Spleen (tissue), 11 donors: ENCODE measurements around the gene TOM1L2. TPM values are rescaled to one million over a fixed set of nuclear protein-coding genes. Genes with fewer than 3 reads are reported as not detected.

Source experiments
- DNase-seq: peaks from one replicate; pipeline ENCODE4 v3.0.0-alpha.2; 2020
- H3K27ac ChIP-seq, 8 donors: fragments of 200-600 bp; sonication (generic) in 7 of 8; 1 replicate in 4 of 8; 2 replicates in 4 of 8; pipeline versions ENCODE4 v1.5.0 to v1.8.0; 2016 to 2021; ENCODE audit warnings: inconsistent platforms in 4 of 8, mild to moderate bottlenecking in 4 of 8, moderate library complexity in 1 of 8
- H3K27me3 ChIP-seq, 7 donors: fragments of 200-600 bp; sonication (generic) in 6 of 7; replicated peaks in 1 of 7; 1 replicate in 4 of 7; 2 replicates in 3 of 7; pipeline versions ENCODE4 v1.5.0 to v1.8.0; 2016 to 2021; ENCODE audit warnings: inconsistent platforms in 3 of 7, mild to moderate bottlenecking in 1 of 7
- H3K36me3 ChIP-seq, 6 donors: fragments of 200-600 bp; sonication (generic) in 5 of 6; 1 replicate in 4 of 6; 2 replicates in 2 of 6; pipeline versions ENCODE4 v1.5.0 to v1.8.0; 2016 to 2021; ENCODE audit warnings: inconsistent platforms in 2 of 6
- H3K4me1 ChIP-seq, 6 donors: fragments of 200-600 bp; sonication (generic) in 5 of 6; 1 replicate in 3 of 6; 2 replicates in 3 of 6; pipeline versions ENCODE4 v1.5.0 to v1.8.0; 2016 to 2021; ENCODE audit warnings: inconsistent platforms in 3 of 6
- H3K4me3 ChIP-seq, 8 donors: fragments of 200-600 bp; sonication (generic) in 7 of 8; 1 replicate in 4 of 8; 2 replicates in 4 of 8; pipeline versions ENCODE4 v1.5.0 to v1.8.0; 2016 to 2021; ENCODE audit warnings: inconsistent platforms in 4 of 8, mild to moderate bottlenecking in 4 of 8, moderate library complexity in 2 of 8
- H3K9me3 ChIP-seq, 8 donors: fragments of 200-600 bp; sonication (generic) in 7 of 8; 1 replicate in 4 of 8; 2 replicates in 4 of 8; pipeline versions ENCODE4 v1.5.0 to v1.8.0; 2016 to 2021; ENCODE audit warnings: inconsistent platforms in 4 of 8
- POLR2A ChIP-seq, 3 donors: fragments of 450-650 bp; IDR thresholded peaks; one replicate each; pipeline ENCODE4 v1.5.1; 2017; ENCODE audit warnings: antibody characterized with exemption in 3 of 3, mild to moderate bottlenecking in 1 of 3
- POLR2AphosphoS5 ChIP-seq, 3 donors: sonication (generic); formaldehyde crosslinking; IDR thresholded peaks; one replicate each; pipeline ENCODE4 v1.5.1; 2017; ENCODE audit warnings: antibody characterized with exemption in 3 of 3
- WGBS, 5 donors: extraction: QIAGEN DNeasy Blood & Tissue Kit in 3 of 5; methylation state at CpG; one replicate each; pipeline versions ENCODE4 v1.1.5 to v1.1.7; 2013 to 2018; 5-methylcytosine and 5-hydroxymethylcytosine counted together
- intact Hi-C: fragments of 100-400 bp; cut with DNase I; formaldehyde crosslinking; loops from one replicate; pipeline ENCODE4 v1.15.0; 2023; ENCODE audit warnings: low total_unique reads
- polyA plus RNA-seq, 3 donors: library from polyadenylated mRNA; stranded (reverse); fragments of 200-250 nt; gene quantifications; one replicate each; pipeline ENCODE4 v1.2.1, GENCODE V29; 2013
- total RNA-seq, 7 donors: library from RNA; depleted of rRNA in 3 of 7; stranded (reverse); fragments of >200 nt in 3 of 7; fragmentation: NEBNext Ultra II Directional in 4 of 7; extraction: Animal tissue kit (Norgen Biotek cat#: 25700) in 4 of 7; gene quantifications; one replicate each; pipeline versions ENCODE4 v1.1.0 to v1.2.1, GENCODE V29; 2016 to 2021
- TF ChIP-seq, protein P1 (sequence below), 11 experiments: fragments of 200-600 bp in 7 of 11; fragments of 450-650 bp in 4 of 11; sonication (generic) in 4 of 11; IDR thresholded peaks in 8 of 11; conservative IDR thresholded peaks in 3 of 11; 1 replicate in 7 of 11; 2 replicates in 4 of 11; pipeline versions ENCODE4 v1.4.0 to v1.8.0; 2016 to 2021; ENCODE audit warnings: antibody characterized with exemption in 11 of 11, inconsistent platforms in 4 of 11, mild to moderate bottlenecking in 1 of 11
- donor health status: healthy with polysubstance abuse.
- donor health status: DM: no; HTN: no; CAD: no; lungs with moderate emphysema.
- donor health status: DM: no; HTN: no; CAD: no.
- donor health status: Bipolar disorder and iron deficiency.
- donor health status: healthy.
- donor health status: DM: no; HTN: no; CAD: no.
- donor health status: DM: yes; HTN: yes; CAD: no.

The TOM1L2 gene
- total and polyA plus RNA-seq, 10 donors = 5.3 to 82.6 (median 53.6) TPM

DNA sequence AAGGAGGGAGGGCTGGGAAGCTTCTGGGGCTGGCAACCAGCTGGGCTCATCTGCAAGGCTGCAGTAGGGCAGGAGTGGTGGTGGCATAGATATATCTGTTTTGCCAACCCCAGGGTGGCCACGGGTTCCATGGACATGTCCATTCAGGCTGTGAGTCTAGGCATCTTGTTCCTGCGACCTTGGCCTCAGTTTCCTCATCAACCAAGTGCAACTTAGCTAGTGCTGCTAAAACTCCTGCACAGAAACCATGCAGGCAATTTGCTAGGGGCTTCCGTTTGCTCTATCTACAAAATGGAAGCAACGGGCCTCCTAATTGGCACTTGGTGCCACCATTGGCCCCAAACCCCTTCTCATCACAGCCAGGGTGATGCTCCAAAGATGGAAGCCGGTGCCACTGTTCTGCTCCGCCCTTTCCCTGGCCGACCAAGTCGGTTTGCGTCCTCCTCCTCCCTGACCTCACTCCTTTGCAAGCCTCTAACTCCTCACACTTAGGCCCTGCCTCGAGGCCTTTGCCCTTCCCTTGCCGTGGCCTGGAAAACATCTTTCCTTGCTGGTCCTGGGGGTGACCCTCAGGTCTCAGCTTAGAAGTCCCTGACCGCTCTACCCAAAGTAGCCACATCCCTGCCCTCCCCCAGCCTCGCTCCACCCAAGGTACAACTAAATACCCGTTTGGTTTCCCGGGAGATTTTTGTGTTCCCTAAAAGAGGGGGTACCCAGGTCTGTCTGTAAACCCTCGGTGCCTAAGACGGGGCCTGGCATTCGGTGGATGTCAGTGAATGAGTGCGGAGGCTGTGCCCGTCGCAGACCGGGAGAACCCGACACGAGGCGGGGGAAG lies 136.6 kb downstream of the TOM1L2 start:
- no peak for DNase-seq

DNA sequence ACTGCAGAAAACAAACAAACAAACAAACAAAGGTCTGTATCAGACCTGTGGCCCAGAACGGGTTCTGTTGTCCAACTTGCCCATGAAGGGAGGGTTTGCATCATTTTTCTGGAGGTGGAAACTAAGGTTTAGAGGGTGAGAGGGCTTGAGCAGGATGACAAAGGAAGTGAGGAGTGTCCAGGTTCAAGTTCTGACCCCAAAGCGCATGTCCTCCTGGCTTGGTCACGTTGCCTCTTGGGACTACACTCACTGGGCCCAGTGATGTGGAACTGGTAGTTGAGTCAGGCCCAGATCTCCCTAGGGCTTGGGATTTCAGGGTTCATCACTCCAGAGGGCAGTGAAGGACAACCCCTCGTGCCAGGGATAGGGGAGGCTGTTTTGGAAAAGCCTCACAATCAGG lies 137.2 kb downstream of the TOM1L2 start:
- DNase-seq = no peak
- 71 to 88% (median 73%) methylated on average over 4 of the region's 4 CpGs for WGBS, 5 donors
- Histone ChIP-seq H3K36me3 (peaks cover 0 to 17% (median 0%) of the 10 kb centered on the region in 6 donors), H3K4me1 (peaks cover 51 to 96% (median 73%) of the 10 kb centered on the region in 6 donors), H3K27ac (peak overlapping the region in 6 of 8 donors; percentile 97 to 99 (median 98)), H3K4me3 (peak overlapping the region in 2 of 8 donors; percentile 75 to 85), H3K27me3 (no peaks in the 10 kb centered on the region), H3K9me3 (no peaks in the 10 kb centered on the region)
- no peak for TF ChIP-seq POLR2AphosphoS5 (IDR thresholded peaks at IDR 0.05)
- TF ChIP-seq, protein P1, sequence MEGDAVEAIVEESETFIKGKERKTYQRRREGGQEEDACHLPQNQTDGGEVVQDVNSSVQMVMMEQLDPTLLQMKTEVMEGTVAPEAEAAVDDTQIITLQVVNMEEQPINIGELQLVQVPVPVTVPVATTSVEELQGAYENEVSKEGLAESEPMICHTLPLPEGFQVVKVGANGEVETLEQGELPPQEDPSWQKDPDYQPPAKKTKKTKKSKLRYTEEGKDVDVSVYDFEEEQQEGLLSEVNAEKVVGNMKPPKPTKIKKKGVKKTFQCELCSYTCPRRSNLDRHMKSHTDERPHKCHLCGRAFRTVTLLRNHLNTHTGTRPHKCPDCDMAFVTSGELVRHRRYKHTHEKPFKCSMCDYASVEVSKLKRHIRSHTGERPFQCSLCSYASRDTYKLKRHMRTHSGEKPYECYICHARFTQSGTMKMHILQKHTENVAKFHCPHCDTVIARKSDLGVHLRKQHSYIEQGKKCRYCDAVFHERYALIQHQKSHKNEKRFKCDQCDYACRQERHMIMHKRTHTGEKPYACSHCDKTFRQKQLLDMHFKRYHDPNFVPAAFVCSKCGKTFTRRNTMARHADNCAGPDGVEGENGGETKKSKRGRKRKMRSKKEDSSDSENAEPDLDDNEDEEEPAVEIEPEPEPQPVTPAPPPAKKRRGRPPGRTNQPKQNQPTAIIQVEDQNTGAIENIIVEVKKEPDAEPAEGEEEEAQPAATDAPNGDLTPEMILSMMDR (IDR thresholded peaks at IDR 0.05 in 8 of 11, conservative IDR thresholded peaks at IDR 0.05 in 3 of 11) = no peak
- no peak for TF ChIP-seq POLR2A (IDR thresholded peaks at IDR 0.05)
- intact Hi-C loops = no loop called here

More for the DNA sequence above, 136.6 kb downstream of the TOM1L2 start:
- intact Hi-C loops = no loop called here
- 30 to 36% (median 34%) methylated on average over 24 to 25 of the region's 25 CpGs for WGBS, 5 donors
- peaks cover 54 to 96% (median 73%) of the 10 kb centered on the region in 6 donors for H3K4me1 ChIP-seq
- TF ChIP-seq POLR2AphosphoS5 (IDR thresholded peaks at IDR 0.05) (no peak), POLR2A (IDR thresholded peaks at IDR 0.05) (no peak)
- TF ChIP-seq, protein P1 (IDR thresholded peaks at IDR 0.05 in 8 of 11, conservative IDR thresholded peaks at IDR 0.05 in 3 of 11) = no peak
- no peaks in the 10 kb centered on the region for H3K9me3 ChIP-seq
- H3K36me3 ChIP-seq = peaks cover 0 to 17% (median 0%) of the 10 kb centered on the region in 6 donors
- H3K27me3 ChIP-seq = no peaks in the 10 kb centered on the region
- H3K4me3 ChIP-seq = peak overlapping the region; percentile 64 to 85 (median 77)
- peak overlapping the region; percentile 91 to 99 (median 98) for H3K27ac ChIP-seq

DNA sequence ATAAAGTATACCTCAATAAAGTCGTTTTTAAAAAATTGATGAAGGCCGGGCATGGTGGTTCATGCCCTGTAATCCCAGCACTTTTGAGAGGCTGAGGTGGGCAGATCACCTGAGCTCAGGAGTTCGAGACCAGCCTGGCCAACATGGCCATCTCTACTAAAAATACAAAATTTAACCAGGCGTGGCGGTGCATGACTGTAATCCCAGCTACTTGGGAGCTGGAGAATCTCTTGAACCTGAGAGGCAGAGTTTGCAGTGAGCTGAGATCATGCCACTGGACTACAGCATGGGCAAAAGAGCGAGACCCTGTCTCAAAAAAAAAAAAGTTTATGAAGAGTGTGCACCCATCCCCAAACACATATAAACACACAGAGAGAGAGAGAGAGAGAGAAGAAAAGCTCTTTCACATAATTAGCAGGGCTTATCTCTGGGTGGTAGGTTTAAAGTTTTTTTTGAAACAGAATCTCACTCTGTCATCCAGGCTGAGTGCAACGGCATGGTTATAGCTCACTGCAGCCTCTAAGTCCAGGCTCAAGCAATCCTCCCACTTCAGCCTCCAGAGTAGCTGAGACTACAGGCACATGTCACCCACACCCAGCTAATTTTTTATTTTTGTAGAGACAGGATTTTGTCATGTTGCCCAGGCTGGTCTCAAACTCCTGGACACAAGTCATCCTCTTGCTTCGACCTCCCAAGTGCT lies 138.4 kb downstream of the TOM1L2 start:
- Histone ChIP-seq H3K4me3 (no peak overlapping the region), H3K36me3 (peaks cover 0 to 17% (median 0%) of the 10 kb centered on the region in 6 donors), H3K9me3 (no peaks in the 10 kb centered on the region), H3K4me1 (peaks cover 40 to 92% (median 65%) of the 10 kb centered on the region in 6 donors), H3K27me3 (no peaks in the 10 kb centered on the region), H3K27ac (peak overlapping the region in 4 of 8 donors; percentile 97 to 99 (median 98))
- DNase-seq = no peak
- intact Hi-C loops = no loop called here
- TF ChIP-seq POLR2A (IDR thresholded peaks at IDR 0.05) (no peak), POLR2AphosphoS5 (IDR thresholded peaks at IDR 0.05) (no peak)
- TF ChIP-seq, protein P1 (IDR thresholded peaks at IDR 0.05 in 8 of 11, conservative IDR thresholded peaks at IDR 0.05 in 3 of 11) = no peak
- WGBS, 5 donors = 72 to 78% (median 74%) methylated on average over 8 of the region's 8 CpGs

DNA sequence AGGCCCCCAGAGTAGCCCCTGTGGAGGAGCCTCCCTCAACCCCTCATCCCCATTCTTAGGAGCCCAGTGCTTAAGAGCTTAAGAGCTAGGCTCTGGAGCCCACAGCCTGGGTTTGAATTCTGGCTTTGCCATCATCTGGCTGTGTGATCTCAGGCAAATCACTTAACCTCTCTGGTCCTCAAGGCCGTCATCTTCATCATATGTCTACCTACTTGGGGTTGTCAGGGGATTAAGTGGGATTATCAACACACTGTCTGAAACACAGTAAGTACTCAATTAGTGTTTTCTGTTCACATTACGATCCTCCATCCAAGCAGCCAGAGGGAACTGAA lies 140.2 kb downstream of the TOM1L2 start:
- TF ChIP-seq, protein P1 (IDR thresholded peaks at IDR 0.05 in 8 of 11, conservative IDR thresholded peaks at IDR 0.05 in 3 of 11) = no peak
- TF ChIP-seq POLR2A (IDR thresholded peaks at IDR 0.05) (no peak), POLR2AphosphoS5 (IDR thresholded peaks at IDR 0.05) (no peak)
- Histone ChIP-seq H3K4me3 (no peak overlapping the region), H3K9me3 (no peaks in the 10 kb centered on the region), H3K27me3 (no peaks in the 10 kb centered on the region), H3K4me1 (peaks cover 23 to 92% (median 49%) of the 10 kb centered on the region in 6 donors), H3K27ac (no peak overlapping the region), H3K36me3 (peaks cover 0 to 30% (median 2%) of the 10 kb centered on the region in 6 donors)
- 85 to 100% (median 93%) methylated on average over 2 of the region's 2 CpGs for WGBS, 5 donors
- intact Hi-C loops = no loop called here
- DNase-seq = no peak
